Stimulated activated CD4-positive, alpha-beta T cell treated with anti-CD3 and anti-CD28 coated beads, Interleukin-2, amount 100 ng/mL, for 4 hours (primary cell): ENCODE results near the gene TOMM40.
"Not testable (repeated sequence)": the region's sequence is repeated elsewhere in the genome, so short reads cannot be mapped to it uniquely, and the experiment has no call there.

Experiments used
- DNase-seq: peaks from one replicate; pipeline ENCODE4 v3.0.0-alpha.2; 2020; ENCODE audit warnings: low read depth

TOMM40 gene

DNA sequence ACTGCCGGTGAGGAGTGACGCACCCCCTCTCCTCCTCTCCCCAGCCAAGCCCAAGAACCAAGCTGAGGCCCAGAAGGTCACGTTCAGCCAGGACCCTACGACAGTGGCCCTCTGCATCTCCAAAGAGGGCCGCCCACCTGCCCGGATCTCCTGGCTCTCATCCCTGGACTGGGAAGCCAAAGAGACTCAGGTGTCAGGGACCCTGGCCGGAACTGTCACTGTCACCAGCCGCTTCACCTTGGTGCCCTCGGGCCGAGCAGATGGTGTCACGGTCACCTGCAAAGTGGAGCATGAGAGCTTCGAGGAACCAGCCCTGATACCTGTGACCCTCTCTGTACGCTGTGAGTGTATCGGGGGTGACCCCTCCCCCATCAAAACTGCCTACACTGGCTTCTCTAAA is 19.2 kb upstream of the TOMM40 start:
- no peak for DNase-seq

DNA sequence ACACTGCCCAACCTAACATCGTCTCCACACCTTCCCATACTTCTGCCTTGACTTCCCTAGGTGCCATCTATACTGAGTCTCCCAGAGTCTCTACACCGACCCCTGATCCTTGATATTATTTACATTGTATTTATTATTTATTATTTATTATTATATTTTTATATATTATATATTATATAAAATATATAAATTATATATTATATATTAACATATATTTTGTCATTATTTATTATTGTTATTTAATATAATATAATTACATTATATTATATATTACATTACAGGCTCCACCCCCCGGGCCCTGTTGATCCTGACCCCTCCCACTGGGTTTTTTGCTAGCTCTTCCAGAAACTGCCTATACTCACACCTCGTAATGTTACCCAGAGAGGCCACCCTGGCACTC is 18.4 kb upstream of the TOMM40 start:
- DNase-seq: no peak

DNA sequence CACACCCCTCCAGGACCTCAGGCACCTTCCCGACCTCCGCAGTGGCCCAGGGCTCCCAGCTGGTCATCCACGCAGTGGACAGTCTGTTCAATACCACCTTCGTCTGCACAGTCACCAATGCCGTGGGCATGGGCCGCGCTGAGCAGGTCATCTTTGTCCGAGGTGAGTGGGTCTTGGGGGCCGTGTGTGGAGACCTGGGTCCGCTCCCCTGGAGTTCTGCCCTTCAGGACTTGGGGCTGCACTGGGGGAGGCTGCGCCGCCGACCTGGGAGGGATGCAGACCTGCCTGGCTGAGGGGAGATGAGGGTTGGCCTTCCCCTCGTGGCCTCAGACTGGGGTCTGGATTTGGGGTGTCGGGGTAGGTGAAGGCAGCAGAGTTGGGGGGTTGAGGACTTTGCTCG is 16.7 kb upstream of the TOMM40 start:
- no peak for DNase-seq

- no peak for DNase-seq
Observed at GRCh38 chr19:44875666-44876451, 15.2 kb upstream of the TOMM40 start.

- no peak for DNase-seq
Observed at GRCh38 chr19:44876930-44877535, 14.0 kb upstream of the TOMM40 start.

DNA sequence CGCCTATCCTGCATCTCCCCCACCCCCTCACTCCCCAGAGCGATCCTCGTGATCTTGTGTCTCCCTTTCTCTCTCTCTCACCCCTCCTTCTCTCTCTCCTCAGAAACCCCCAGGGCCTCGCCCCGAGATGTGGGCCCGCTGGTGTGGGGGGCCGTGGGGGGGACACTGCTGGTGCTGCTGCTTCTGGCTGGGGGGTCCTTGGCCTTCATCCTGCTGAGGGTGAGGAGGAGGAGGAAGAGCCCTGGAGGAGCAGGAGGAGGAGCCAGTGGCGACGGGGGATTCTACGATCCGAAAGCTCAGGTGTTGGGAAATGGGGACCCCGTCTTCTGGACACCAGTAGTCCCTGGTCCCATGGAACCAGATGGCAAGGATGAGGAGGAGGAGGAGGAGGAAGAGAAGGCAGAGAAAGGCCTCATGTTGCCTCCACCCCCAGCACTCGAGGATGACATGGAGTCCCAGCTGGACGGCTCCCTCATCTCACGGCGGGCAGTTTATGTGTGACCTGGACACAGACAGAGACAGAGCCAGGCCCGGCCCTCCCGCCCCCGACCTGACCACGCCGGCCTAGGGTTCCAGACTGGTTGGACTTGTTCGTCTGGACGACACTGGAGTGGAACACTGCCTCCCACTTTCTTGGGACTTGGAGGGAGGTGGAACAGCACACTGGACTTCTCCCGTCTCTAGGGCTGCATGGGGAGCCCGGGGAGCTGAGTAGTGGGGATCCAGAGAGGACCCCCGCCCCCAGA is 12.8 kb upstream of the TOMM40 start:
- DNase-seq: no peak

- no peak for DNase-seq
Observed at GRCh38 chr19:44879309-44880065, 11.6 kb upstream of the TOMM40 start.

GRCh38 chr19:44882063-44882462 is 9.0 kb upstream of the TOMM40 start:
- DNase-seq: no peak

DNA sequence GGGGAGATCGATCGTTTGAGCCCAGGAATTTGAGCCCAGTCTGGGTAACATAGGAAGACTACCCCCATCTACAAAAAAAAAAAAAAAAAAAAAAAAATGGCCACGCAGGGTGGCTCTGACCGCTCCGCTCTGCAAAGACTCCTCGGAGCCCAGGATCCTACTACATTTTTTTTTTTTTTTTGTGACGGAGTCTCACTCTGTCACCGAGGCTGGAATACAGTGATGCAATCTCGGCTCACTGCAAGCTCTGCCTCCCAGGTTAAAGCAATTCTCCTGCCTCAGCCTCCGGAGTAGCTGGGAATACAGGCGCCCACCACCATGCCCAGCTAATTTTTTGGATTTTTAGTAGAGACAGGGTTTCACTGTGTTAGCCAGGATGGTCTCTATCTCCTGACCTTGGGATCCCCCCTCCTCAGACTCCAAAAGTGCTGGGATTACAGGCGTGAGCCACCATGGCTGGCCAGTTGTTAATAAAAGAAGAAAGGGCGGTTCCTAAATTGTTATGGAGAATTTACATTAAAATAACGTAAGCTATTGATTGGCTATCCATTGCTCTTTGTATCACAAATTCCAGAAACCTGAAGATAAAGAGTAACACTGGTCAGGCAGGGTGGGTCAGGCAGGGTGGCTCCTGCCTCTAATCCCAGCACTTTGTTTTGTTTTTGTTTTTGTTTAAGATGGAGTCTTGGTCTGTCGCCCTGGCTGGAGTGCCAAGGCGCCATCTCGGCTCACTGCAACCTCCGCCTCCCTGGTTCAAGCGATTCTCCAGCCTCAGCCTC is 8.2 kb upstream of the TOMM40 start:
- DNase-seq: not testable (repeated sequence)

DNA sequence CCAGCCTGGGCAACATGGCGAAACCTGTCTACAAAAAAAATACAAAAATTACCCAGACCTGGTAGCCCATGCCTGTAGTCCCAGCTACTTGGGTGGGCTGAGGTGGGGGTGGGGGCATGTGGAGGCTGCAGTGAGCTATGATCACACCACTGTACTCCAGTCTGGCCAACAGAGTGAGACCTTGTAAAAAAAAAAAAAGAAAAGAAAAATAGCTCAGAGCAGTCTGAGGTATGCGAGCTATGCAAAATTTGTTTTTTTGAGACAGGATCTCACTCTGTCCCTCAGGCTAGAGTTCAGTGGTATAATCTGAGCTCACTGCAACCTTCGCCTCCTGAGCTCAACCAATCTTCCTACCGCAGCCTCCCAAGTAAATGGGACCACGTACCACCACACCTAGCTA is 7.1 kb upstream of the TOMM40 start:
- DNase-seq: no peak

GRCh38 chr19:44884566-44884965 is 6.5 kb upstream of the TOMM40 start:
- no peak for DNase-seq

DNA sequence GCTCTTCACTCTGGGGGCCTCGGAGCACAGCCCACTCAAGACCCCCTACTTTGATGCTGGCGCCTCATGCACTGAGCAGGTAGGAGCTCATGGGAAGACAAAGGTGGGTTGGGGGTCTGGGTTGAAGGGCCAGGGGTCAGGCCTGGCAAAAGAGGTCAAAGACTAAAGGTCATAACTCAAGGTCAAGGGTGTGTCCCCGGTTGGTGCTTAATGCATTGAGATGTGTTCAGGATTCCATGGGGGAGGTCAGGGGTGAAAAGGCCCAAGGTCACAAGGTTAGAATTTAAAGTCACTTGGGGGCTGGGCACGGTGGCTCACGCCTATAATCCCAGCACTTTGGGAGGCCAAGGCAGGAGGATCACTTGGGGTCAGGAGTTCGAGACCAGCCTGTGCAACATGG is 4.9 kb upstream of the TOMM40 start:
- no peak for DNase-seq

GRCh38 chr19:44887648-44888047 is 3.4 kb upstream of the TOMM40 start:
- no peak for DNase-seq

DNA sequence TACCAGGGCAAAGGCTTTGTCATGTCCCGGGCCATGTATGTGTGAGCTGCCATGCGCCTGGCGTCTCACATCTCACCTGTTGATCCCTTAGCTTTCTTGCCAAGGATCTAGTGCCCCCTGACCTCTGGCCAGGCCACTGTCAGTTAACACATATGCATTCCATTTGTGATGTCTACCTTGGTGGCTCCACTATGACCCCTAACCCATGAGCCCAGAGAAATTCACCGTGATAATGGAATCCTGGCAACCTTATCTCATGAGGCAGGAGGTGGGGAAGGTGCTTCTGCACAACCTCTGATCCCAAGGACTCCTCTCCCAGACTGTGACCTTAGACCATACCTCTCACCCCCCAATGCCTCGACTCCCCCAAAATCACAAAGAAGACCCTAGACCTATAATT is 2.7 kb upstream of the TOMM40 start:
- not testable (repeated sequence) for DNase-seq

DNA sequence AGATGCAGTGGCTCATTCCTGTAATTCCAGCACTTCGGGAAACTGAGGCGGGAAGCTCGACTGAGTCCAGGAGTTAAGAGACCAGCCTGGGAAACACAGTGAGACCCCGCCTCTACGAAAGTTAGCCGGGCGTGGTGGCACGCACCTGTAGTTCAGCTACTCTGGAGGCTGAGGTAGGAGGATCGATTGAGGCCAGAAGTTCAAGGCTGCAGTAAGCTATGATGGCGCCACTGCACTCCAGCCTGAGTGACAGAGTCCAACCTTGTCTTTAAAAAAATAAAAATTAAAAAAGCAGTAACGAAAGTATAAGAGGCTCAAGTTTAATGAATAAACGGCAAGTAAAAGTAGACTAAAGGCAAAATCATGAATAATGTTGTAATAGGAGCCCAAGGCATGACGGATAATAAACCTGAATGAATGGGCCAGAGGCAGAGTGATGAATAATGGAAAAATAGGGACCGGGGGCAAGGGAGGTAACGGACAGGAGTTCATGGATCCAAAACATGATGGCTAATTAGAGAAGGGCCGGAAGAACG is 1.2 kb upstream of the TOMM40 start:
- no peak for DNase-seq

DNA sequence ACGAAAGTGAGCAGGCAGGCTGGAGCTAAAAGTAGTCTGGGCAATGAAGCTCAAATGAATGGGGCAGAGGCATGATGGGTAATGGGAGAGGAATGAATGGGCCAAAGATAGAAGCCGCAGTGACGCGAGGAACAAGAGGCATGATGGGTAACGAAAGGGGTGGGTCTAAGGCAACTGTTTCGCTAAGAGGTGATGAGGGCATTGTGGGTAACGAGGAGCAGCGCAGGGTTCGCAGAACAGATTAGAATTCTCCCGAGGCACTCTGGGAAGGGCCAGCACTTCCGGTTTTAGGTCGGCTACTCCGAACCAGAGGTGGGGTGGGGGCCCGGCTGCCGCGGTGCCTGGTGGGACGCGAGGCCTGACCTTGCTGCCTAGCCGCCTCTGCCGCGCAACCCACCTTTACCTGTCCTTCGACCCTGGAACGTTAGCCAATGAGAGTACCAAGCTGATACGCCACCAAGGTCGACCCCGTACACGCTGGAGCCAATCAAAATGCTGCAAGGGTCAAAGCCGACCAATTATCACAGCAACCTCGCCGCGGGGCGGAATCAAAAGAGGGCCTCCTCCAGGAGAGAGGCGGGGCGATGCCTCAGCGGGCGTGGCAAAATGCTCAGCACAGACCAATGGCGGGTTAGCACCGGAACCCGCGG is 563 bp upstream of the TOMM40 start:
- no peak for DNase-seq

DNA sequence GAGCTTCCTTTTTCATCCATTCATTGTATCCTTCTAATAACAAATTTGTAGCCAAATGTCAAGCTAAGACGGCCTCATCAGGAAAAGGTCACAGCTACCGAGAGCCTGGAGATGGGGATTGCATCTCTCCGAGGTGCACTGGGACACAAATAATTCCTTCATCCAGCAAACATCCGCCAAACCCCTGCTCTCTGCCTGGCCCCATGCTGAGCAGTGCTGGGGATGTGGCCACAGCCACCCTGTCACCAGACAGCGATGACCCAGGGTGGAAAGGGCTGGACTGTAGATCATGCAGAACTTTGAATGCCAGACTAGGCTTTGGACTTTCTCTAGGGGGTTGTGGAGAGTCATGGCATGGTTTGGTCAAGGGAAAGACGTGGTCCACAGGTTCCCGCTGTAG is 1.9 kb downstream of the TOMM40 start:
- no peak for DNase-seq

DNA sequence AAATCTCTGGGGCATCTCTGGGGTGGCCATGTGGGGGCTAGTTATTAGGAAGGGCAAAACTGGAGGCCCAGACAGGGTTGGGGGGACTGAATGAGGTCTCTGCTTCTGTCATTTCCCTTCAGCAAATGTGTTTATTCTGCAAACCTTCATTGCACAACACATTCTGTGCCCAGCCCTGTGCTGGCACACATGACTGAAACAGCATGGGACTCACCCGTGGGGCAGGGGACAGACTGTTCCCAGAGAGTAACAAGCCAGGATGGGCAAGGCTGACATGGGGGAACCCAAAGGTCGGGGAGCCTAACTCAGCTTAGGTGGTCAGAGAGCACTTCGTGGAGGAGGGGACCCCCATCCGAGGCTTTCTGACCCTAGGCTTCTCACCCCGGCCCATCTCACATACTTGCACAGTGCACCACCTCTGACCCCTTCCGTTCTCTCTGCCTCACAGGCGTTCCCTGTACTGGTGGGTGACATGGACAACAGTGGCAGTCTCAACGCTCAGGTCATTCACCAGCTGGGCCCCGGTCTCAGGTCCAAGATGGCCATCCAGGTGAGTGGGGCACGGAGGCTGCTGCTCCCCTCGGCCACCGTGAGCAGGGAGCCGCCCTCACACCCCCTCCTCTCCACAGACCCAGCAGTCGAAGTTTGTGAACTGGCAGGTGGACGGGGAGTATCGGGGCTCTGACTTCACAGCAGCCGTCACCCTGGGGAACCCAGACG is 2.4 kb downstream of the TOMM40 start:
- no peak for DNase-seq

DNA sequence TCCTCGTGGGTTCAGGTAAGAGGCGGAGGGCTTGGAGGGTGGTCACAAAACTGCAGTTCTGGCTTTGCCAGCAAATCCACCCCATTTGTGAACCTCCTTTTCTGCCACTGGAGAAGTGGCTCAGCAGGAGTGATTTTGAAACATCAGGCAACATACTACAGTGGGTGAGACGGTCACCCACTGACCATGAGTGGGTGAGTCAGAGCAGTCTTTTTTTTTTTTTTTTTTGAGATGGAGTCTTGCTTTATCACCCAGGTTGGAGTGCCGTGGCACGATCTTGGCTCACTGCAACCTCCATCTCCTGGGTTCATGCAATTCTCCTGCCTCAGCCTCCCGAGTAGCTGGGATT is 3.0 kb downstream of the TOMM40 start:
- no peak for DNase-seq

GRCh38 chr19:44894946-44895345 is 3.9 kb downstream of the TOMM40 start:
- no peak for DNase-seq
